ENCODE results near the gene ITPR1. TPM values are rescaled to one million over a fixed set of nuclear protein-coding genes. Genes with fewer than 3 reads are reported as not detected.

ITPR1 gene
- polyA plus RNA-seq, 1 of the 3 experiments (the other 2 are of a cell fraction), result 5.9 TPM

- POLR2A ChIA-PET, result no interaction called here
- Histone ChIP-seq H3K4me3 (ENCODE audit: low read depth in 2 of 2, low read length in 1 of 2) (no peak overlapping the region), H3K9me3 (no peaks in the 10 kb centered on the region), H3K79me2 (ENCODE audit: insufficient read depth) (no peaks in the 10 kb centered on the region), H3K27ac (ENCODE audit: low read depth in 2 of 2, low read length in 1 of 2) (no peak overlapping the region), H3K9me2 (no peaks in the 10 kb centered on the region), H3K36me3 (replicated peaks in 1 of 2; ENCODE audit: control insufficient read depth in 1 of 2, insufficient read depth in 2 of 2, low read length in 1 of 2) (no peaks in the 10 kb centered on the region), H3K27me3 (ENCODE audit: insufficient read depth) (no peaks in the 10 kb centered on the region), H3K4me2 (no peak overlapping the region), H4K20me1 (ENCODE audit: insufficient read depth) (no peaks in the 10 kb centered on the region), H3K4me1 (ENCODE audit: control insufficient read depth in 1 of 2, insufficient read depth in 2 of 2, low read depth in 1 of 2, low read length in 1 of 2) (peaks cover 17 to 21% of the 10 kb centered on the region in 2 experiments), H2AFZ (ENCODE audit: low read depth) (no peak overlapping the region), H3F3A (replicated peaks; ENCODE audit: insufficient read depth) (peaks cover 7% of the 10 kb centered on the region), H3K9ac (no peak overlapping the region)
- 95% methylated on average over 4 of the region's 4 CpGs for WGBS (ENCODE audit: low lambda C conversion rate)
- DNase-seq, result no peak
- TF ChIP-seq GABPA (IDR thresholded peaks at IDR 0.05; ENCODE audit: low read depth), result no peak
- TF ChIP-seq FOXM1 (IDR thresholded peaks at IDR 0.05; ENCODE audit: low read depth), result no peak
- no peak for TF ChIP-seq TAF1 (IDR thresholded peaks at IDR 0.05; ENCODE audit: borderline replicate concordance, low read depth, low read length)
- TF ChIP-seq SMC3 (IDR thresholded peaks at IDR 0.05; ENCODE audit: low read depth, low read length), result no peak
- TF ChIP-seq ZBTB33 (IDR thresholded peaks at IDR 0.05; ENCODE audit: borderline replicate concordance, low read depth), result no peak
- CTCF ChIA-PET, result interaction anchor here (0.9 to 1.1 kb wide), 2 partner anchors 44 to 303 kb away, joined by 3 to 4 read pairs; no protein-coding TSS in a partner anchor
These were observed 262.4 kb downstream of the ITPR1 start for GRCh38 chr3:4755566-4755965.

- no peak for DNase-seq
- H3K27ac ChIP-seq (ENCODE audit: low read depth in 2 of 2, low read length in 1 of 2), result no peak overlapping the region
- no peak overlapping the region for H3K4me2 ChIP-seq
- H4K20me1 ChIP-seq (ENCODE audit: insufficient read depth), result no peaks in the 10 kb centered on the region
- no peak overlapping the region for H3K4me3 ChIP-seq (ENCODE audit: low read depth in 2 of 2, low read length in 1 of 2)
- CTCF ChIA-PET, result interaction anchor here (0.5 to 1.1 kb wide), 4 partner anchors 24 to 383 kb away, joined by 3 to 4 read pairs (median 4); no protein-coding TSS in a partner anchor
- H3F3A ChIP-seq (replicated peaks; ENCODE audit: insufficient read depth), result peaks cover 7% of the 10 kb centered on the region
- H3K9me2 ChIP-seq, result no peaks in the 10 kb centered on the region
- no peaks in the 10 kb centered on the region for H3K27me3 ChIP-seq (ENCODE audit: insufficient read depth)
- no peak overlapping the region for H2AFZ ChIP-seq (ENCODE audit: low read depth)
- no peak for TF ChIP-seq GABPA (IDR thresholded peaks at IDR 0.05; ENCODE audit: low read depth)
- no peak for TF ChIP-seq NRF1 (IDR thresholded peaks at IDR 0.05; ENCODE audit: low read depth, low read length)
- no peak for TF ChIP-seq YY1 (IDR thresholded peaks at IDR 0.05; ENCODE audit: low read depth)
- no peak for TF ChIP-seq IRF3 (IDR thresholded peaks at IDR 0.05; ENCODE audit: low read depth, low read length)
- no peak for TF ChIP-seq RXRA (IDR thresholded peaks at IDR 0.05; ENCODE audit: borderline replicate concordance, low read depth)
- TF ChIP-seq ZBTB33 (IDR thresholded peaks at IDR 0.05; ENCODE audit: borderline replicate concordance, low read depth), result no peak
- no peak for TF ChIP-seq EP300 (IDR thresholded peaks at IDR 0.05; ENCODE audit: borderline replicate concordance in 1 of 2, low read depth in 1 of 2, low read length in 1 of 2)
- TF ChIP-seq PBX3 (IDR thresholded peaks at IDR 0.05), result no peak
- TF ChIP-seq MXI1 (IDR thresholded peaks at IDR 0.05; ENCODE audit: low read depth, low read length), result no peak
- TF ChIP-seq TAF1 (IDR thresholded peaks at IDR 0.05; ENCODE audit: borderline replicate concordance, low read depth, low read length), result no peak
- no peak for TF ChIP-seq CHD2 (IDR thresholded peaks at IDR 0.05; ENCODE audit: low read length, partially characterized antibody)
- TF ChIP-seq ELF1 (IDR thresholded peaks at IDR 0.05), result no peak
- TF ChIP-seq GATA2 (CRISPR knock-in tag; IDR thresholded peaks at IDR 0.05), result no peak
- H3K36me3 ChIP-seq (replicated peaks in 1 of 2; ENCODE audit: control insufficient read depth in 1 of 2, insufficient read depth in 2 of 2, low read length in 1 of 2), result no peaks in the 10 kb centered on the region
- no peaks in the 10 kb centered on the region for H3K9me3 ChIP-seq
- POLR2A ChIA-PET, result no interaction called here
- H3K4me1 ChIP-seq (ENCODE audit: control insufficient read depth in 1 of 2, insufficient read depth in 2 of 2, low read depth in 1 of 2, low read length in 1 of 2), result peaks cover 10 to 14% of the 10 kb centered on the region in 2 experiments
- no peak overlapping the region for H3K9ac ChIP-seq
- WGBS (ENCODE audit: low lambda C conversion rate), result 90% methylated on average over 10 of the region's 10 CpGs
- no peaks in the 10 kb centered on the region for H3K79me2 ChIP-seq (ENCODE audit: insufficient read depth)
These were observed 263.1 kb downstream of the ITPR1 start for GRCh38 chr3:4756057-4756775.

Measured in SK-N-SH (cell line).